Islet precursor cell (in vitro differentiated cells): ENCODE data around the gene CD302.
"Not testable (repeated sequence)": the region's sequence is repeated elsewhere in the genome, so short reads cannot be mapped to it uniquely, and the experiment has no call there.

ENCODE experiments used
- DNase-seq: peaks from one replicate; pipeline ENCODE4 v3.0.0-alpha.2; 2018

Gene CD302

GRCh38 chr2:159745237-159745636 is 52.8 kb downstream of the CD302 start:
- not testable (repeated sequence) for DNase-seq

- no peak for DNase-seq
Observed at GRCh38 chr2:159744363-159744762, 53.6 kb downstream of the CD302 start.

- DNase-seq = no peak
Observed at GRCh38 chr2:159742846-159743245, 55.2 kb downstream of the CD302 start.

- peak; percentile 57 for DNase-seq
Observed at GRCh38 chr2:159738509-159739390, 59.3 kb downstream of the CD302 start.

GRCh38 chr2:159737917-159738296 is 60.1 kb downstream of the CD302 start:
- DNase-seq = no peak

GRCh38 chr2:159737292-159737916 is 60.6 kb downstream of the CD302 start:
- no peak for DNase-seq

- DNase-seq = no peak
Observed at GRCh38 chr2:159736048-159736447, 62.0 kb downstream of the CD302 start.

- DNase-seq = no peak
Observed at GRCh38 chr2:159735648-159736047, 62.4 kb downstream of the CD302 start.

GRCh38 chr2:159728629-159729028 is 69.4 kb downstream of the CD302 start:
- no peak for DNase-seq

- DNase-seq = no peak
Observed at GRCh38 chr2:159725713-159726112, 72.3 kb downstream of the CD302 start.

- DNase-seq = not testable (repeated sequence)
Observed at GRCh38 chr2:159724795-159725572, 73.0 kb downstream of the CD302 start.

- DNase-seq = no peak
Observed at GRCh38 chr2:159722580-159722979, 75.4 kb downstream of the CD302 start.

- DNase-seq = no peak
Observed at GRCh38 chr2:159720676-159721075, 77.3 kb downstream of the CD302 start.
